ENCODE data around the gene KRTAP1-1.
A peak's percentile ranks its signal among the peaks of the same experiment; 100 is the strongest.
"Not testable (repeated sequence)": the region's sequence is repeated elsewhere in the genome, so short reads cannot be mapped to it uniquely, and the experiment has no call there.

KRTAP1-1 gene

DNA sequence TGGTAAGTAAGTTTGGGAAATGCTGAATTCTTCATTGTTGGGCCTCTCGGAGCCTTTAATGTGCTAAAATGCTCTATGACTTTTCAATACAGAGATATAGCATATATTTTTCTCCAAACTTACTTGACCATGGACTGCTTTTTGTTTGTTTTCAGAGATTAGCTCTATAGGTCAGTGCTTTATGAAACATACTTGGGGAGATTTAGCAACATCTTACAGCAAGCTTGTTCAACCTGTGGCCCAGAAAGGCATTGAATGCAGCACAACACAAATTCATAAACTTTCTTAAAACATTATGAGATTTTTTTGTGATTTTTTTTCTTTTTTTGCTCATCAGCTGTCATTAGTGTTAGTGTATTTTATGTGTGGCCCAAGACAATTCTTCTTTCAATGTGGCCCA, 31.3 kb downstream of the KRTAP1-1 start:
- DNase-seq: no peak

DNA sequence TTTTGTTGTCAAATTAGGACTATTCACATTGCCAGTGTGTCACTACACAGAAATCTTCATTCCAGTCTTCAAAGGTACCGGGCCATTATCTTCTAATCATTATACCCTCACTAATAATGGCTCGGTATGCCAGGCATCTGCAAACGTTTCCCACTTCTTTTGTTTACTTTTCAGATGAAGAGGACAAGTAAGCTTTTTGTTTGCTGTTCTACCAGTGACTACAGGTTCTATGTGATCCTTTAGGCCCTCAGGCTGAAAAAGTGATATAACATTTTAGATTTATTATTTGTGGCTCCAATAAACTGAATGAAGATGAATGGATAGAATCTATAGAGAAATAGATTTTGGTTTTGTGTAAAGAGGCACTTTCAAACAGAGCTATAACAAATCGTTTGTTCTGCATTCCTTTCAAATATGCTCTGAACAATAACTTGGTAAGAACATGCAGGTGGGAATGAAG, 31.9 kb downstream of the KRTAP1-1 start:
- DNase-seq: peak in 2 of 3 experiments; percentile 38 to 77

GRCh38 chr17:41008811-41009210, 32.4 kb downstream of the KRTAP1-1 start, which contains the start of gene KRTAP3-1:
Gene KRTAP3-1 (minus strand): TSS chr17:41009128. CDS start chr17:41009074, 54 bp downstream.
- DNase-seq: peak in 2 of 3 experiments; percentile 22 to 66

GRCh38 chr17:41004397-41004796, 36.9 kb downstream of the KRTAP1-1 start:
- DNase-seq: peak in 2 of 3 experiments; percentile 11 to 44

DNA sequence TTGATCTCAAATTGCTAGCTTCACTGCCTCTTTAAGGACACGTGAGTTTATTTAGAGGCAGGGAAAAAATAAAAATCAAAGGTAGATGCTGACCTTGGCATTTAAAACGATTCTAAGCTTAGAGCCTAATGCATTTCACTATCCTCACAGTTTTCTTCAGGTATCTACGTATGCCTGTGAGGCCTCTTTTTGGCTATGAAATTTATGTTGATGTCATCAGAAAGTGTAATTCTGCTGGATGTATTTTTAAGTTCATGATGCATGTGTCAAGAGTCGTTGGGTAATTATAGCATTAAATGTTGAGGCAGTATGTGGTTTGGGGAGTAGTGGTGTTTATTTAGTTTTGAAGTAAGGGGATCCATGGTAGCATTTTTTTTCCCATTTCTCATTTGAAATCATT, 37.3 kb downstream of the KRTAP1-1 start:
- peak in 1 of 3 experiments; percentile 44 for DNase-seq

DNA sequence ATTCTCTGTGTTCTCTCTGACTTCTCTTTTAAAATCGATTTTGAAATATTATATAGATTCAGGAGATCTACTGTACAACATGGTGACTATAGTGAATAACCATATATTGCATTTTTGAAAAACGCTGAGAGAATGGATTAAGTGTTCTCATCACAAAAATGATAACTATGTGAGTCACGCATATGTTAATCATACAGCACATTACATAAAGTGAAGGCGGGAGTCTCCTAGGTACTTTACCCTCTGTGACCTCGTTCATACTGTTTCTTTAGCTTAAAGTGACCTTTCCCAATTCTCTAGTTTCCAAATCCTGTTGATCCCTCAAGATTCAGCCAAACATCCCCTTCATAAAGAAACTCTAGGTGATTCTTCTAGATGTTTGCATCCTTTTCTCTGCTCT, 38.4 kb downstream of the KRTAP1-1 start:
- no peak for DNase-seq

DNA sequence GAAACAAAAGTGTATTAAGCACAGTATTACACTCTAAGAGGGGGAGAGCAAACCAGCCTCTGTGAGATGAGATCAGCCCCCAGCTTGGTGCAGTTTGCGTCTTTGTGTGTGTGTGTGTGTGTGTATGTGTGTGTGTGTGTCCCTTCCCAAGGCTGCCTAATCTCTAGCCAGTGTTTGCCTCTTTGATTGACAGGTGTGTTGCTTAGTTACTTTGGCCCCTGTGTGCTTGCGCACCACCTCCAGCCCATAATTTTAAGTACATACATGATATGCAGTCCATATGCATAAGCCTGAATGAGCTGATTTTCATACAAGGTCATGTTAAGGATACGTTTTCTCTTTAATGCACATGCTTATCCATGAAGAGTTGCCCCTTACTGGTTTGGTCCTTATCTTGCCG, 39.5 kb downstream of the KRTAP1-1 start:
- DNase-seq: no peak

- DNase-seq: not testable (repeated sequence)
Measured at GRCh38 chr17:40999563-40999962, 41.7 kb downstream of the KRTAP1-1 start, which contains the start of gene KRTAP3-2. Gene KRTAP3-2 (minus strand): TSS chr17:40999906. CDS start chr17:40999853, 53 bp downstream.

- no peak for DNase-seq
Measured at GRCh38 chr17:40997361-40997760, 43.9 kb downstream of the KRTAP1-1 start.

DNA sequence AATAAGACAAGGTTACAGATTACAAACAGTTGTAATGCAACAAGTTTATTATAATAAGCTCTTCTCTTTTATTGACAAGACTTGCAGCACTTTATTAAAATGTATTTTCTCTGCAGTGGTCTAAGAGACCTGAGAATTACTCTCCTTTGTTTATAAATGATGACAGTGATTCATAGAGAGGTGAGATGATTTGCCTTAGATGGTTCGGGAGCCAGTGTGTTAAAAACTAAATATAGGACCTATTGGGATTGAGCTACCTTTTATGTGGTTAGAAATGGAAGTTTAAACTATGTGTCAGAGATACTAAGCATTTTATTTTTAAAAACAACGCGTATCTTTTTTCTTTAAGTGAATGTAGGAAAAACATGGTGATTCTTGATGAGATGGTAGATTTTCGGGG, 44.4 kb downstream of the KRTAP1-1 start:
- DNase-seq: no peak

GRCh38 chr17:40995116-40995515, 46.1 kb downstream of the KRTAP1-1 start:
- DNase-seq: no peak

GRCh38 chr17:40993839-40994238, 47.4 kb downstream of the KRTAP1-1 start, which contains the start of gene KRTAP3-3:
Gene KRTAP3-3 (minus strand): TSS chr17:40994164. CDS start chr17:40994097, 67 bp downstream.
- DNase-seq: peak in 2 of 3 experiments; percentile 56 to 81

- no peak for DNase-seq
Measured at GRCh38 chr17:40993084-40993483, 48.2 kb downstream of the KRTAP1-1 start.

DNA sequence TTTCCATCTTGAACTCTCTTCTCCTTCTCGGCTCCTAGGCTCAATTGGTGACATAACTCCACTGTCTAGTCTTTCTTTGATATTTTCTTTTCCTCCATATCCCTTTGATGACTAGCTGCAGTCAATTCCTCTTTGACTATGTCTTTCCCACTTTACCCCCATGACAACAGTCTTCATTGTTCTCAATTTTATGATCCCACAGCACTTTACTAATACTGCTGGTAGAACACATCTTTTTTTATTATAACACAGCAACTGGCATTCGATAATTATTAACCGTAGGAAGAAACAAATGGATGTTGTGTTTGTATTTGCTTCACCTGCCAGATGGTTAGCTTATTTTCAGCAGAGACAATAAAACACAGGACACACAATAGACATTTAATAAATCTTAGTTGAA, 48.6 kb downstream of the KRTAP1-1 start:
- peak in 1 of 3 experiments; percentile 48 for DNase-seq
